Suprapubic skin (tissue), 4 donors: Measurements from ENCODE around the gene MYO5A.

ENCODE experiments used
- CTCF ChIP-seq, 2 donors: fragments of 200-600 bp in 1 of 2; fragments of 450-650 bp in 1 of 2; sonication (generic) in 1 of 2; IDR thresholded peaks; one replicate each; pipeline ENCODE4 v1.5.1; 2016 to 2019; ENCODE audit warnings: antibody characterized with exemption in 2 of 2, mild to moderate bottlenecking in 1 of 2, moderate library complexity in 1 of 2
- EP300 ChIP-seq: sonication (generic); formaldehyde crosslinking; IDR thresholded peaks from one replicate; pipeline ENCODE4 v1.6.1; 2017; ENCODE audit warnings: antibody characterized with exemption
- POLR2A ChIP-seq, 2 donors: fragments of 450-650 bp; IDR thresholded peaks; one replicate each; pipeline ENCODE4 v1.6.1; 2017; ENCODE audit warnings: antibody characterized with exemption in 2 of 2, mild to moderate bottlenecking in 2 of 2, moderate library complexity in 2 of 2
- POLR2AphosphoS5 ChIP-seq, 3 donors: sonication (generic); formaldehyde crosslinking; IDR thresholded peaks; one replicate each; pipeline ENCODE4 v1.6.1; 2017; ENCODE audit warnings: antibody characterized with exemption in 3 of 3

- TF ChIP-seq CTCF (IDR thresholded peaks at IDR 0.05) (no peak), POLR2AphosphoS5 (IDR thresholded peaks at IDR 0.05) (no peak), POLR2A (IDR thresholded peaks at IDR 0.05) (no peak), EP300 (no peak)
Measured at GRCh38 chr15:52343831-52344230, 184.8 kb downstream of the MYO5A start.
